VCaP (cell line): ENCODE data around the gene FCRL5.

ENCODE experiments used
- H3K27ac ChIP-seq: fragments of 450-650 bp; 2 replicates; pipeline ENCODE4 v1.5.1; 2017
- TF ChIP-seq, protein P1 (sequence below): fragments of 450-650 bp; conservative IDR thresholded peaks from 2 replicates; pipeline ENCODE4 v1.5.1; 2017; ENCODE audit warnings: mild to moderate bottlenecking, moderate library complexity

Gene FCRL5

GRCh38 chr1:157466011-157466410 is 86.3 kb downstream of the FCRL5 start:
- TF ChIP-seq, protein P1, sequence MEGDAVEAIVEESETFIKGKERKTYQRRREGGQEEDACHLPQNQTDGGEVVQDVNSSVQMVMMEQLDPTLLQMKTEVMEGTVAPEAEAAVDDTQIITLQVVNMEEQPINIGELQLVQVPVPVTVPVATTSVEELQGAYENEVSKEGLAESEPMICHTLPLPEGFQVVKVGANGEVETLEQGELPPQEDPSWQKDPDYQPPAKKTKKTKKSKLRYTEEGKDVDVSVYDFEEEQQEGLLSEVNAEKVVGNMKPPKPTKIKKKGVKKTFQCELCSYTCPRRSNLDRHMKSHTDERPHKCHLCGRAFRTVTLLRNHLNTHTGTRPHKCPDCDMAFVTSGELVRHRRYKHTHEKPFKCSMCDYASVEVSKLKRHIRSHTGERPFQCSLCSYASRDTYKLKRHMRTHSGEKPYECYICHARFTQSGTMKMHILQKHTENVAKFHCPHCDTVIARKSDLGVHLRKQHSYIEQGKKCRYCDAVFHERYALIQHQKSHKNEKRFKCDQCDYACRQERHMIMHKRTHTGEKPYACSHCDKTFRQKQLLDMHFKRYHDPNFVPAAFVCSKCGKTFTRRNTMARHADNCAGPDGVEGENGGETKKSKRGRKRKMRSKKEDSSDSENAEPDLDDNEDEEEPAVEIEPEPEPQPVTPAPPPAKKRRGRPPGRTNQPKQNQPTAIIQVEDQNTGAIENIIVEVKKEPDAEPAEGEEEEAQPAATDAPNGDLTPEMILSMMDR: no peak
- no peak overlapping the region for H3K27ac ChIP-seq
